Dedifferentiated amniotic fluid mesenchymal stem cell (primary cell): Measurements from ENCODE around the gene PACSIN1.

Source experiments
- DNase-seq: peaks from one replicate; pipeline ENCODE4 v3.0.0-alpha.2; 2016; ENCODE audit errors: extremely low spot score

Gene PACSIN1

DNA sequence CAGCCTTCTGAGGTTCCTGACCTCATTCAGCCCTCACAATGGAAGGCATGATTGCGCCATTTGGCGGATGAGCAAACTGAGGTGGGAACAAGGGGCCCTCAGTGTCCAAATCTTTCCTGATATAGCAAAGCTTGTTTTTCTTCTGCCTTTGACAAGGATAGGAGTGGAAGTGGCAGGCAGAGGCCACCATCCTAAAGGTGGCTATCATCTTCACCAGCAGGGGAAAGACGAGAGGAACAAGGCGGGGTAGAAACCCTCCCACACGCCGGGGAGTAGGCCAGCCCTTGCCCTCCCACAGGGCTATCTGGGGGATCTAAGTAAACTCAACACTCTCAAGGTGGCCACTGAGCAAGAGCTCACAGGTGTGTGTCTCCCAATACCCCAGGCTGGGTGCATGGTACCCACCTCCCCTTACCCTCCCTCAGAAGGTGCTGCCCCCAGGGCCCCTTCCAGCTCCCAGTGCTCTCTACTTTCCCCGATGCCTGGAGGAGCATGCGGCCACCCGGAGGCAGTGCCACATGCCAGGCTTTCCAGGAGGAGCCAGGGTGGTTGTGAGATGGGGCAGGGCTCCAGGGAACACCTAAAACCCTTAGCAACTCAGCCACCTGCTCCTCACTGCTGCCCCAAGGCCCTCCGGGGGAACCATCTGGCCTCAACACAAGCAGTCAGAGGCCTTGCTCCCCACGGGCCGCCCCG is 79.0 kb downstream of the PACSIN1 start:
- DNase-seq = no peak

- no peak for DNase-seq
Observed at GRCh38 chr6:34546551-34547321, 80.9 kb downstream of the PACSIN1 start.

DNA sequence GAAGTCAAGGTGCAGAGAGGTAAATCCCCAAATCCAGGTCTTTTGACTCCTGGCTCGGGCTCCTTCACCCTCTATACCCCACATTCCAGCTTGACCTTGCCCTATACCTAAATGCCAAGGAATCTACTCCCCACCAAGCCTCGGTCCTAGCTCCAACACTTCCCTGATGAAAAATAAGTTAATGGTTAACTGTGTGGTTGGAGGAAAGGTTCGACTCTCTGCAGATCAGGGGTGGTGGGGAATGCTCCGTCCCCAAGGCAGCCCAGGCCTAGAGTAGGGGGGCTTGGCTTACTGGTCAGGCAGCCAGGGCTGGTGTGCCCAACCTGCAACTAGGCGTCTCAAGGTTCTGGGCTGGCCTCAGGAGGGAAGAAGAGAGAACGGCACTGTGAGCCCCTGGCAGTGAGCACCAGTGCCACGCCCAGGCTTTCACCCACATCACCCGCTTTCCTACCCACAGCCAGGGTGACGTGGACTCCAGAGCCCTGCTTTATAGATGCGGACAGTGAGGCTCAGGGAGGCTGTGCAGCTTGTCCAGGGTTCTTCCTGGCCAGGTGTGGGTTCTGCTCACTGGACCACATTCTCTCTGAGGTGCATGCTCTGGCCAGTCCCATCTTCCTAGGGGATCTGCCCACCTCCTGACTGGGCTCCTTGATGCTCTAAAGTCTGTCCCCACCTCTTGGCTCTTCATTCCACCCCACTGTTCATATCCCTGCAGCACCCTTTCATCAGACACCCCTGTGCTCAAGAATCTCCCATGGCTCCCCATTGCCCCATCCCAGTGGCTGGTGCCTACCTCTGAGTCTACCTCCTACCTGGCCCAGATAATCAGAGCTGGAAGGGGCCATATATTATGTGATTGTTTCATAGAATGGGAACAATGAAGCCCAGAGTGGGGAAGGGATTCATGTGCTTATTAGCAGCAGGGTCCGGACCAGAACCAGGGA is 82.1 kb downstream of the PACSIN1 start:
- no peak for DNase-seq

GRCh38 chr6:34549026-34549803 is 83.3 kb downstream of the PACSIN1 start:
- DNase-seq = no peak

GRCh38 chr6:34549804-34550202 is 83.9 kb downstream of the PACSIN1 start:
- no peak for DNase-seq

DNA sequence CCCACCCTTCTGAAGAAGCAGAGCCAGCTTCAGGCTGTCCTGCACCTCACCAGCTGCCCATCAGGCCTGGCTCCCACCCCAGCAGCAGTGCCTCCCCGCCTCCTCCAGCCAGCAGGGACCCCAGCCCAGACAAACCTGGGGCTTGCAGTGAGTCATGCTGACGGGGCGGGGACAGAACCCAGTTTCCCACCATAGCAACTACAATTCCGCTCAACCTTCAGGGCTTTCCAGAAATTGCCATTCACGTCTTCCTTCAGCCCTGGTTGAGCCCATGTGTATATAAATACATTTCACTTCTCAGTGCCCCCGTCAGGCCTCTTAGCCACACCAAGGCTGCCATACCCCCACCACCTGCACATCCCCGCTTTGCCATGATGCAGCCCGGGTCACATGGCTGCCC is 85.8 kb downstream of the PACSIN1 start:
- DNase-seq = no peak

DNA sequence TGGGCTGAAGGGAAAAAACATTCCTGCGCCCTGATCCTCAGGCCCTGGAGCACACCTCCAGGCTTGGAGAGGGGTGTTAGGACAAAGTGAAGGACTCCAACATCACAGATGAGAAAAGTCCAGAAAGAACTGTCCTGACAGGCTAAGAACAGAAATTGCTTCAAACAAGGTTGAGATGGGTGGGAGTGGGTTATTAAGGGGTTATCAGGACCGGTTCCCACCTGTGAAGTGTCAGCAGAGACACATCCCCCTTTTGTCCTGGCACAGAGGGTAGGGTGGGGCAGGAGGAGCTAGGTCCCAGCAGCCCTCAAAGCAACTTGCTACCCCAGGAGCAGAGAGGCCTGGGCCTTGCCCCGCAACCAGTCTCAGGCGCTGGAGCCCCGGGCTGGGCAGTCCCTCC is 86.7 kb downstream of the PACSIN1 start:
- no peak for DNase-seq

- DNase-seq = no peak
Observed at GRCh38 chr6:34553146-34553545, 87.3 kb downstream of the PACSIN1 start.

- no peak for DNase-seq
Observed at GRCh38 chr6:34553750-34554149, 87.9 kb downstream of the PACSIN1 start.

DNA sequence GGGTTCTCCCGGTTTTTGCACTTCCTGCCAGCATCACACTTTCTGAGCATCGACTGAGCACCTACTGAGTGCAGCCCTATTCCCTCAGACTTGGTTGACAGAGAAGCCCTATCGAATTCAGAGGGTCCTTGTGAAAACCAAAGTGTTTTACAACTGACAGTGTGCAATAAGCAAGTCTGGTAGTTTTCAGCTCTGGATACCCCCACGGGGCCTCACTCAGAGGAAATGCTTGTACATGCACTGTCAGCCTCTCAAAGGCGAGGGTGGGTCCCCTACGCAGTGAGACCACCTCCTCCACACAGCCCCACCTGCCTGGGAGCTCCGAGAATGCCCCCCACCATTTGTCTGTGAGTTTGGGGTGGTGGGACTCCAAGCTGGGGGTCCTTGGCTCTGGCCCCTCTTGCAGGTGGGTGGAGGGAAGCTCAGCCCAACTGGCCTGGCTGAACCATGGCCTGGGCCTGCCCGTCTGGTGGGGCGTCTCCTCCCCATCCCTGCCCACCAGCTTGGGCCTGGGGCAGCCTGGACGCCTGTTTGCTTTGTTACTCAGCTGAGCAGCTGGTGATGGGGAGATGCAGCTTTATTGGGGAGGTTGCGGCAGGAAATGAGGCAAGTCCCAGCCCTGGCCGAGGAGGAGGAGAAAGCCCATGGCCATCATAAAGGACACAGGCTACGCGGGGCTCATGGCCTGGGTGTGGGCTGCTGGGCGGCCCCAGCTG is 88.6 kb downstream of the PACSIN1 start:
- no peak for DNase-seq

- no peak for DNase-seq
Observed at GRCh38 chr6:34555007-34555322, 89.1 kb downstream of the PACSIN1 start.

DNA sequence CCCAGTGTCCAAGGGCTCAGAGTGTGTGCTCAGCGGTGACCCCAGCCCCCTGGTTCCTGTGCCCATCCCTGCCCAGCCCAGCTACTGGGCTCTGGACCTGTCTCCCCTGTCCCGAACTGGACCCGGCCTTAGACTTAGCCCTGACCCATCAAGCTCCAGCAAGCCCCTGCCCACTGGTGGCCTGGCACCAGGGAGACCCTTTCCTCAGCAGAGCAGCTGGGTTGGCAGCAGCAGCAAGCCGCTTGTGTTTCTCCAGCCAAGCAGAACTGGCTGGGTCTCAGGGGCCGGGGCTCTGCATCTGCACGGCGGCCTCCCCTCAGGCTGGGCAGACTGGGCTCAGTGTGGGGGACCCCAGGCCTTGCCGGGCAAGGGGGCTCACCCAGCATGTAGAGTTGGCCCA is 89.5 kb downstream of the PACSIN1 start:
- DNase-seq = no peak

DNA sequence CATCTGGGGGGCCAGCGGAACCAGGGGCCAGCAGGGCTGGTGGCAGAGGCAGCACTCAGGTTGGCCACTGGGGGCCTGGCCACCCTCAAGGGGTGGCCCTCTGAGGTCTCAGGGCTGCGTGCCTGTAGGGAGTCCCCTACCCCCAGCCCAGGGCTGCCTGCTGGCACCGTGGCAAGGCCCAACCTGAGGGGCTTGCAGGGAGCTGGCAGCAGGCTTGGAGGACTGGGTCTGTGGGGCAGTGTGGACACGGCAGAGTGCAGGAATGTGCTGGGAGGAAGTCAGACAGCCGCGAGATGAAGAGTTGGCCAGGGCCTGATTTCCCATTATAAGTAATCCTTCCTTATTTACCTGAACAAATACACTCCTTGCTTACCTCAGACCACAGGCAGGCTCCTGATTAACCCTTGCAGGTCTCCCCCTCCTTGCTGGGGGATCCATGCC is 90.2 kb downstream of the PACSIN1 start, which contains the start of gene SPDEF:
Gene SPDEF, minus strand, starts transcription at position 299 of the 441 bp plus-strand sequence. CDS start 11,874 bp downstream, outside the sequence.
- DNase-seq = no peak

- DNase-seq = no peak
Observed at GRCh38 chr6:34556493-34556892, 90.6 kb downstream of the PACSIN1 start.

- no peak for DNase-seq
Observed at GRCh38 chr6:34557228-34557627, 91.4 kb downstream of the PACSIN1 start.

GRCh38 chr6:34558172-34558714 is 92.4 kb downstream of the PACSIN1 start:
- no peak for DNase-seq

DNA sequence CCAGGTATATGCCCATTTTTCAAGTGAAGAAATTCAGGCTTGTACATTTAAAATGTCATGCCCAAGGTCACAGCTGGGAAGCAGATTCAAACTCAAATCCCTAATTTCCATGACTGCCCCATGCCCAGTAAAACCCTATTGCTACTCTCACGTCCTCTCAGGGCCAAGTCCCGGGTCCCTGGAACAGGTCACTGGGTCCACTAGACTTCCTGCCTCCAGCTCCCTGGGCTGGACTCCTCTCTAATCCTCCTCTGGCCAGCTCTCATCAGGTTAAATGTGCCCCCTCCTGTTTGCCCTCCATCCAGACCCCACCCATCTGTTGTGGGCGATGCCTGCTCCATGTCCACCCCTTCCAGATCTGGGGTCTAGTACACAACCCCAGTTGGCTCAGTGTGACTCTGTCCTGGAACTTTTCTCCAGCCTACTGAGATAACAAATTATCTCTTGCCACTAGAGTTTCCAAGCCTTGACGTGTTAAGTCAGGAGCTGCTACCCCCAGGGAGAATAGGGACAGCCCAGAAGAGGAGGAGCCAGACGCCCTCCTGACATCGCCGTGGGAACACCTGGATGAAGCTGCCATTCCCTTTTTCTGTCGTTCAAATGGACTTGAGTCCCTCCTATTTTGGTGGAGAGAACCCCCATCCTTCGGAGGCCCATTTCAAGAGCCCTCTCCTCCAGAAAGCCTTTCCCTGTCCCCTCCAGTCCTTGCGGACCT is 93.9 kb downstream of the PACSIN1 start:
- no peak for DNase-seq

GRCh38 chr6:34560366-34561226 is 94.7 kb downstream of the PACSIN1 start:
- no peak for DNase-seq

- DNase-seq = no peak
Observed at GRCh38 chr6:34561227-34561530, 95.3 kb downstream of the PACSIN1 start.
